Activated naive CD4-positive, alpha-beta T cell treated with anti-CD3 and anti-CD28 coated beads for 36 hours (primary cell): Measurements from ENCODE around the gene IGFBPL1. TPM values are rescaled to one million over a fixed set of nuclear protein-coding genes. Genes with fewer than 3 reads are reported as not detected.
"Not testable (repeated sequence)": the region's sequence is repeated elsewhere in the genome, so short reads cannot be mapped to it uniquely, and the experiment has no call there.

Source experiments
- CTCF ChIA-PET: fragments of 350-600 bp; sonication (Branson Sonifier 250); formaldehyde crosslinking; loops from one replicate; lab custom pipeline; 2021; ENCODE audit warnings: antibody characterized with exemption; lab: Charles Lee
- DNase-seq: peaks from one replicate; pipeline ENCODE4 v3.0.0-alpha.2; 2020
- H3K27ac Mint-ChIP-seq: one replicate; pipeline ENCODE4 v1.8.0; 2021; ENCODE audit warnings: mild to moderate bottlenecking, mixed read lengths
- H3K27me3 Mint-ChIP-seq: one replicate; pipeline ENCODE4 v1.8.0; 2021; ENCODE audit warnings: low read depth, mixed read lengths
- H3K36me3 Mint-ChIP-seq: one replicate; pipeline ENCODE4 v1.8.0; 2021; ENCODE audit warnings: low read depth, mixed read lengths
- H3K4me1 Mint-ChIP-seq: one replicate; pipeline ENCODE4 v1.8.0; 2021; ENCODE audit warnings: low read depth, mixed read lengths
- H3K4me3 Mint-ChIP-seq: one replicate; pipeline ENCODE4 v1.8.0; 2021; ENCODE audit warnings: mild to moderate bottlenecking, moderate library complexity, mixed read lengths
- H3K9me3 Mint-ChIP-seq: one replicate; pipeline ENCODE4 v1.8.0; 2021; ENCODE audit warnings: mixed read lengths
- intact Hi-C: fragments of 100-400 bp; cut with micrococcal nuclease; formaldehyde crosslinking; loops from one replicate; pipeline ENCODE4 v1.15.1; 2023
- total RNA-seq, 2 experiments: library from RNA; stranded (reverse); gene quantifications; one replicate each; pipeline ENCODE4 v1.2.3, GENCODE V29; 2021

Gene IGFBPL1
- total RNA-seq, 2 experiments from 2014 or later: 0.20 to 0.26 TPM

- no peak overlapping the region for H3K4me3 Mint-ChIP-seq
- no peaks in the 10 kb centered on the region for H3K9me3 Mint-ChIP-seq
- peaks cover 3% of the 10 kb centered on the region for H3K27me3 Mint-ChIP-seq
- H3K27ac Mint-ChIP-seq: no peak overlapping the region
- H3K4me1 Mint-ChIP-seq: no peaks in the 10 kb centered on the region
- no peaks in the 10 kb centered on the region for H3K36me3 Mint-ChIP-seq
- CTCF ChIA-PET: interaction anchor here (1.4 kb wide), 1 partner anchor 8 kb away, joined by 3 read pairs; no protein-coding TSS in a partner anchor
- intact Hi-C loops: no loop called here
- no peak for DNase-seq
Measured at GRCh38 chr9:38408719-38409118, 15.5 kb downstream of the IGFBPL1 start.

- CTCF ChIA-PET: no interaction called here
- Mint-ChIP-seq H3K36me3 (no peaks in the 10 kb centered on the region), H3K4me1 (no peaks in the 10 kb centered on the region)
Measured at GRCh38 chr9:38406476-38407186, 17.6 kb downstream of the IGFBPL1 start.

DNA sequence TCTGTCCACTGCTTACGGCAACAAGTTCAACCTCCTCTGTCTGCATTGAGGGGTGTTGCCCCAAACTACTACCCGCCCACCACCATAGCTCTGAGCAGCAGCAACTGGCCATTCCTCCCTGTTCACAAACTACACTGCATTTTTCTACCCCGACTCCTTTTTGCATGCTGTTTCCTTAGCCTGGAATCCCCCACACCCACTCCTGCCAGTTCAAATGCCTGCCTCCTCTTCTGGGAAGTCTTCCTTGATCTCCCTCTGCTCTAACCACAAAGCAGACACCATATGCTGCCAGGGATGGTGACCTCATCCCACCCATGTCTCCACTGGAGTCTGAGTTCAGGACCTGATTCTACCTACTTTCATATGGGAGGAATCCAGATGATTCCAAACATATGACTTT, 18.5 kb downstream of the IGFBPL1 start:
- DNase-seq: no peak
- Mint-ChIP-seq H3K27me3 (peaks cover 3% of the 10 kb centered on the region), H3K9me3 (no peaks in the 10 kb centered on the region), H3K4me1 (no peaks in the 10 kb centered on the region), H3K27ac (no peak overlapping the region), H3K36me3 (no peaks in the 10 kb centered on the region), H3K4me3 (no peak overlapping the region)
- intact Hi-C loops: no loop called here
- CTCF ChIA-PET: no interaction called here

More at GRCh38 chr9:38406476-38407186, 17.6 kb downstream of the IGFBPL1 start:
- H3K4me3 Mint-ChIP-seq: no peak overlapping the region
- H3K27me3 Mint-ChIP-seq: peaks cover 3% of the 10 kb centered on the region
- intact Hi-C loops: no loop called here
- no peak overlapping the region for H3K27ac Mint-ChIP-seq
- no peaks in the 10 kb centered on the region for H3K9me3 Mint-ChIP-seq
- no peak for DNase-seq

DNA sequence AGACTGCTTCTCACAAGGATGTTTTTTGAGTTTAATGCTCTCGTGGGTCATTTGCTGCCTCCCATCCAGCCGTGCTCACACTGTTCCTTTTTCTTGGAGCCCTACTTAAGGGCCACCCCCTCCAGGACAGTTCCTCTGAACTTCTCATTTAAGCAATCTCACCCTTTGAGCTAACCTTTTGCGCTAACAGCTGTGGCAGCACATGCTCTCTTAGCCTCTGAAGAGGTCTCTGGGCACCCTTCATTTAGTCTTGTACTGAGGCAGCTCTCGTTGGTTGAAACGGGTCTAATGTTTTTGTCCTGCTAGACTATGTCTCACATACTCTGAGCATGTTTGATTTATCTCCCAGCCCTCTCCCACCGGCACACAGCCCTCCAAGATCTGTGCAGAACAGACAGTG, 19.9 kb downstream of the IGFBPL1 start:
- DNase-seq: no peak
- intact Hi-C loops: loop anchor here (5.0 kb wide), 1 partner anchor 657 kb away; no protein-coding TSS in a partner anchor
- Mint-ChIP-seq H3K4me1 (no peaks in the 10 kb centered on the region), H3K36me3 (peaks cover 2% of the 10 kb centered on the region), H3K27me3 (peaks cover 3% of the 10 kb centered on the region), H3K9me3 (no peaks in the 10 kb centered on the region), H3K4me3 (no peak overlapping the region), H3K27ac (no peak overlapping the region)
- CTCF ChIA-PET: interaction anchor here (1.6 kb wide), 1 partner anchor 11 kb away, joined by 3 read pairs; the partner anchor contains the start of gene ALDH1B1

GRCh38 chr9:38401994-38402393, 22.3 kb downstream of the IGFBPL1 start:
- Mint-ChIP-seq H3K27ac (no peak overlapping the region), H3K4me1 (no peaks in the 10 kb centered on the region), H3K27me3 (peaks cover 3% of the 10 kb centered on the region), H3K9me3 (peaks cover 1% of the 10 kb centered on the region), H3K4me3 (no peak overlapping the region), H3K36me3 (peaks cover 19% of the 10 kb centered on the region)
- no peak for DNase-seq
- CTCF ChIA-PET: interaction anchor here (0.9 kb wide), 1 partner anchor 312 kb away, joined by 3 read pairs; no protein-coding TSS in a partner anchor
- intact Hi-C loops: loop anchor here (5.0 kb wide), 1 partner anchor 655 kb away; no protein-coding TSS in a partner anchor

GRCh38 chr9:38399191-38399590, 25.1 kb downstream of the IGFBPL1 start:
- intact Hi-C loops, DNase-seq, H3K4me3 Mint-ChIP-seq, H3K27ac Mint-ChIP-seq, H3K9me3 Mint-ChIP-seq, H3K4me1 Mint-ChIP-seq, H3K27me3 Mint-ChIP-seq: not testable (repeated sequence)
- peaks cover 45% of the 10 kb centered on the region for H3K36me3 Mint-ChIP-seq
- CTCF ChIA-PET: interaction anchor here (0.6 to 0.7 kb wide), 2 partner anchors 29 to 665 kb away, joined by 3 to 4 read pairs; no protein-coding TSS in a partner anchor

DNA sequence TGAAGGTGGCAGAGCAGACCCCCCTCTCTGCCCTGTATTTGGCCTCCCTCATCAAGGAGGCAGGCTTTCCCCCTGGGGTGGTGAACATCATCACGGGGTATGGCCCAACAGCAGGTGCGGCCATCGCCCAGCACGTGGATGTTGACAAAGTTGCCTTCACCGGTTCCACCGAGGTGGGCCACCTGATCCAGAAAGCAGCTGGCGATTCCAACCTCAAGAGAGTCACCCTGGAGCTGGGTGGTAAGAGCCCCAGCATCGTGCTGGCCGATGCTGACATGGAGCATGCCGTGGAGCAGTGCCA, 27.9 kb downstream of the IGFBPL1 start:
- no peak for DNase-seq
- peak overlapping the region; percentile 66 for H3K27ac Mint-ChIP-seq
- H3K4me1 Mint-ChIP-seq: peaks cover 13% of the 10 kb centered on the region
- no peak overlapping the region for H3K4me3 Mint-ChIP-seq
- CTCF ChIA-PET: no interaction called here
- intact Hi-C loops: no loop called here
- peaks cover 45% of the 10 kb centered on the region for H3K36me3 Mint-ChIP-seq
- H3K9me3 Mint-ChIP-seq: peaks cover 6% of the 10 kb centered on the region
- H3K27me3 Mint-ChIP-seq: peaks cover 6% of the 10 kb centered on the region

GRCh38 chr9:38395653-38396370, 28.4 kb downstream of the IGFBPL1 start:
- Mint-ChIP-seq H3K4me1 (peaks cover 13% of the 10 kb centered on the region), H3K9me3 (peaks cover 6% of the 10 kb centered on the region), H3K27ac (no peak overlapping the region), H3K36me3 (peaks cover 45% of the 10 kb centered on the region), H3K4me3 (no peak overlapping the region), H3K27me3 (peaks cover 9% of the 10 kb centered on the region)
- intact Hi-C loops: no loop called here
- DNase-seq: no peak
- CTCF ChIA-PET: interaction anchor here (0.5 kb wide), 1 partner anchor 305 kb away, joined by 5 read pairs; no protein-coding TSS in a partner anchor

GRCh38 chr9:38394416-38394815, 29.8 kb downstream of the IGFBPL1 start:
- Mint-ChIP-seq H3K27ac (no peak overlapping the region), H3K9me3 (peaks cover 6% of the 10 kb centered on the region), H3K36me3 (peaks cover 44% of the 10 kb centered on the region), H3K4me3 (no peak overlapping the region), H3K4me1 (peaks cover 13% of the 10 kb centered on the region), H3K27me3 (peaks cover 9% of the 10 kb centered on the region)
- CTCF ChIA-PET: no interaction called here
- DNase-seq: no peak
- intact Hi-C loops: loop anchor here (5.0 kb wide), 1 partner anchor 492 kb away; the partner anchor contains the start of gene SLC25A51

DNA sequence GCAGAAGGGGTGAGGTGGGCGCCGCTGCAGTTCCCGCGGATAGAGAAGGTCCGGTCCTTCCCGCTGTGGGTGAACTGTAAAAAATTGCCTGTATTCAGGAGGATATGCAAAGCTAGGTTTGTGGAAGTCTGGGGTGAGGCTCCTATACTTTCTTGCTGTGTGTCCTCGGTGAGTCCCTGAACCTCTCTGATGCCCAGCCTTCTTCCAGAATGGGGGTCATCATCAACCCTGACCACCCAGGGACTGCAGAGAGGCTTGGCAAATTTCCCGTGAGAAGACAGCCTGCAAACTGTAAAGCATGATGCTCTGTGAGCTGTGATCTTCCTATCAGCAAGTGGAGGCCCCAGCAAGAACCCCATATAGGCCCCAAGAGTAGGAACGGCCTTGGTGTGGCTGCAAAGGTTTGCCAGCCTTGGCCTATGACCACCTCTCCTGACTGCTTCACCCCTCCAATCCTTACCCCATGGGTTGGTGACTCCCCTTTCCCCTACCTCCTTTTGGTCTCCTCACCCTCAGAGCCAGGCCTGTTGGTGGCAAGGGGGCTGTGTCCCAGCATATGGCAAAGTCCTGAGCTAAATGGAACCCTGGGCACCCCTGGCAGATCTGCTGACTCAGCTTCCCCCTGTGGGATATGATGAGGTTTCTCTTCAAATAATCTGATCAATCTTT, 31.0 kb downstream of the IGFBPL1 start:
- H3K36me3 Mint-ChIP-seq: peaks cover 35% of the 10 kb centered on the region
- peak; percentile 7 for DNase-seq

GRCh38 chr9:38392235-38393127, 31.8 kb downstream of the IGFBPL1 start, which contains the start of gene ALDH1B1:
Gene ALDH1B1 (plus strand): TSS chr9:38392702. CDS start chr9:38395749, 3,047 bp downstream.
- intact Hi-C loops: loop anchor here (5.0 kb wide), 1 partner anchor 490 kb away; the partner anchor contains the start of gene SLC25A51
- Mint-ChIP-seq H3K4me1 (peaks cover 13% of the 10 kb centered on the region), H3K27me3 (peaks cover 9% of the 10 kb centered on the region), H3K4me3 (peak within 1 kb of the TSS; percentile 89), H3K36me3 (peaks cover 30% of the 10 kb centered on the region), H3K27ac (peak within 1 kb of the TSS; percentile 30), H3K9me3 (peaks cover 5% of the 10 kb centered on the region)
- CTCF ChIA-PET: interaction anchor here (0.6 to 1.3 kb wide), 3 partner anchors 12 to 275 kb away, joined by 3 to 4 read pairs (median 3); no protein-coding TSS in a partner anchor
- peak; percentile 66 for DNase-seq

More for the DNA sequence above, 31.0 kb downstream of the IGFBPL1 start:
- intact Hi-C loops: loop anchor here (5.0 kb wide), 1 partner anchor 491 kb away; the partner anchor contains the start of gene SLC25A51
- CTCF ChIA-PET: interaction anchor here (0.6 to 1.3 kb wide), 3 partner anchors 11 to 276 kb away, joined by 3 to 4 read pairs (median 3); no protein-coding TSS in a partner anchor
- Mint-ChIP-seq H3K27ac (peak overlapping the region; percentile 30), H3K4me1 (peaks cover 13% of the 10 kb centered on the region), H3K27me3 (peaks cover 9% of the 10 kb centered on the region), H3K4me3 (peak overlapping the region; percentile 89), H3K9me3 (peaks cover 5% of the 10 kb centered on the region)
